ENCODE results near the gene DNAH17. TPM values are rescaled to one million over a fixed set of nuclear protein-coding genes. Genes with fewer than 3 reads are reported as not detected.

Gene DNAH17
- total RNA-seq, 1 experiment from 2014 or later, result 0.16 TPM

- no peak for DNase-seq (ENCODE audit: low spot score)
These were observed 81.6 kb downstream of the DNAH17 start for GRCh38 chr17:78495634-78496033.

GRCh38 chr17:78494696-78495330, 82.4 kb downstream of the DNAH17 start:
- DNase-seq (ENCODE audit: low spot score), result no peak

- no peak for DNase-seq (ENCODE audit: low spot score)
These were observed 83.1 kb downstream of the DNAH17 start for GRCh38 chr17:78493853-78494695.

GRCh38 chr17:78493450-78493849, 83.7 kb downstream of the DNAH17 start:
- no peak for DNase-seq (ENCODE audit: low spot score)

- DNase-seq (ENCODE audit: low spot score), result no peak
These were observed 84.9 kb downstream of the DNAH17 start for GRCh38 chr17:78492116-78492799.

- DNase-seq (ENCODE audit: low spot score), result no peak
These were observed 85.7 kb downstream of the DNAH17 start for GRCh38 chr17:78491236-78492115.

GRCh38 chr17:78490673-78491072, 86.5 kb downstream of the DNAH17 start:
- DNase-seq (ENCODE audit: low spot score), result no peak

- no peak for DNase-seq (ENCODE audit: low spot score)
These were observed 87.0 kb downstream of the DNAH17 start for GRCh38 chr17:78490156-78490555.

GRCh38 chr17:78488867-78489634, 88.1 kb downstream of the DNAH17 start:
- DNase-seq (ENCODE audit: low spot score), result no peak

- no peak for DNase-seq (ENCODE audit: low spot score)
These were observed 89.0 kb downstream of the DNAH17 start for GRCh38 chr17:78488156-78488555.

- DNase-seq (ENCODE audit: low spot score), result no peak
These were observed 90.1 kb downstream of the DNAH17 start for GRCh38 chr17:78486946-78487680.

- DNase-seq (ENCODE audit: low spot score), result no peak
These were observed 90.9 kb downstream of the DNAH17 start for GRCh38 chr17:78486228-78486802.

GRCh38 chr17:78485290-78486168, 91.7 kb downstream of the DNAH17 start:
- no peak for DNase-seq (ENCODE audit: low spot score)

- no peak for DNase-seq (ENCODE audit: low spot score)
These were observed 92.6 kb downstream of the DNAH17 start for GRCh38 chr17:78484271-78485246.

- DNase-seq (ENCODE audit: low spot score), result no peak
These were observed 97.8 kb downstream of the DNAH17 start for GRCh38 chr17:78479369-78479768.

- no peak for DNase-seq (ENCODE audit: low spot score)
These were observed 98.4 kb downstream of the DNAH17 start for GRCh38 chr17:78478757-78479297.

All from A172 (cell line).